HS-5 (cell line): ENCODE results near the gene DGCR2.
"Not testable (repeated sequence)": the region's sequence is repeated elsewhere in the genome, so short reads cannot be mapped to it uniquely, and the experiment has no call there.

Experiments used
- DNase-seq: peaks from one replicate; pipeline ENCODE4 v3.0.0-alpha.2; 2012; ENCODE audit warnings: low read depth

The DGCR2 gene

GRCh38 chr22:19030226-19030888 lies 91.9 kb downstream of the DGCR2 start:
- not testable (repeated sequence) for DNase-seq

GRCh38 chr22:19029113-19030103 lies 92.8 kb downstream of the DGCR2 start:
- DNase-seq: not testable (repeated sequence)

- DNase-seq: not testable (repeated sequence)
These were observed 94.2 kb downstream of the DGCR2 start for GRCh38 chr22:19028060-19028455.

GRCh38 chr22:19027371-19028059 lies 94.7 kb downstream of the DGCR2 start:
- DNase-seq: not testable (repeated sequence)

GRCh38 chr22:19026080-19026479 lies 96.1 kb downstream of the DGCR2 start:
- DNase-seq: not testable (repeated sequence)

- not testable (repeated sequence) for DNase-seq
These were observed 97.2 kb downstream of the DGCR2 start for GRCh38 chr22:19024956-19025489.

GRCh38 chr22:19023931-19024330 lies 98.3 kb downstream of the DGCR2 start:
- DNase-seq: not testable (repeated sequence)

- no peak for DNase-seq
These were observed 99.5 kb downstream of the DGCR2 start for GRCh38 chr22:19022755-19023154.

- DNase-seq: no peak
These were observed 102.6 kb downstream of the DGCR2 start for GRCh38 chr22:19019679-19020032.

GRCh38 chr22:19019029-19019678 lies 103.1 kb downstream of the DGCR2 start:
- DNase-seq: no peak

GRCh38 chr22:19018256-19018655 lies 104.0 kb downstream of the DGCR2 start:
- no peak for DNase-seq

GRCh38 chr22:19016081-19016766 lies 106.0 kb downstream of the DGCR2 start:
- DNase-seq: no peak

- no peak for DNase-seq
These were observed 107.3 kb downstream of the DGCR2 start for GRCh38 chr22:19014886-19015285.

GRCh38 chr22:19013881-19014598 lies 108.2 kb downstream of the DGCR2 start:
- not testable (repeated sequence) for DNase-seq

- DNase-seq: not testable (repeated sequence)
These were observed 108.8 kb downstream of the DGCR2 start for GRCh38 chr22:19013411-19013810.

GRCh38 chr22:19012308-19012986 lies 109.8 kb downstream of the DGCR2 start:
- DNase-seq: no peak

GRCh38 chr22:19011611-19012010 lies 110.6 kb downstream of the DGCR2 start:
- DNase-seq: not testable (repeated sequence)

GRCh38 chr22:19011075-19011474 lies 111.1 kb downstream of the DGCR2 start:
- no peak for DNase-seq

GRCh38 chr22:19005905-19006304 lies 116.3 kb downstream of the DGCR2 start:
- DNase-seq: no peak

- no peak for DNase-seq
These were observed 117.7 kb downstream of the DGCR2 start for GRCh38 chr22:19004471-19004870.
